Keratinocyte (primary cell): ENCODE results near the gene KCNG1. TPM values are rescaled to one million over a fixed set of nuclear protein-coding genes. Genes with fewer than 3 reads are reported as not detected.

Source experiments
- DNase-seq: peaks from one replicate; pipeline ENCODE4 v3.0.0-alpha.2; 2011; ENCODE audit warnings: low read depth, missing footprints, low spot score
- FAIRE-seq: peaks from 2 replicates; lab custom pipeline; 2011; peaks lifted over from hg19 to GRCh38; lab: Jason Lieb, UNC
- H2AFZ ChIP-seq: 2 replicates; pipeline ENCODE4 v1.6.0; 2012; ENCODE audit warnings: low read length, control low read depth, inconsistent platforms; ENCODE audit not compliant: control insufficient read depth
- H3K27ac ChIP-seq: 2 replicates; pipeline ENCODE4 v1.5.1; 2011; ENCODE audit warnings: low read length; ENCODE audit not compliant: control insufficient read depth, insufficient read depth
- H3K27me3 ChIP-seq: 3 replicates; pipeline ENCODE4 v1.6.0; 2011; ENCODE audit warnings: low read length; ENCODE audit not compliant: control insufficient read depth, insufficient read depth; ENCODE audit errors: extremely low read depth
- H3K36me3 ChIP-seq, 2 experiments: 2 replicates in 1 of 2; 3 replicates in 1 of 2; pipeline ENCODE4 v1.5.1; 2011; ENCODE audit warnings: low read length in 2 of 2, mild to moderate bottlenecking in 1 of 2; ENCODE audit not compliant: control insufficient read depth in 2 of 2, insufficient read depth in 2 of 2; ENCODE audit errors: extremely low read depth in 1 of 2
- H3K4me1 ChIP-seq: 3 replicates; pipeline ENCODE4 v1.5.1; 2011; ENCODE audit warnings: low read length; ENCODE audit not compliant: control insufficient read depth, insufficient read depth; ENCODE audit errors: extremely low read depth
- H3K4me2 ChIP-seq: 3 replicates; pipeline ENCODE4 v1.6.0; 2011; ENCODE audit warnings: low read depth, low read length; ENCODE audit not compliant: control insufficient read depth, insufficient read depth; ENCODE audit errors: extremely low read depth
- H3K4me3 ChIP-seq, 3 experiments: fragments of 200-600 bp in 1 of 3; sonication (generic) in 1 of 3; 2 replicates in 2 of 3; 3 replicates in 1 of 3; pipeline ENCODE4 v1.5.1; 2011 to 2016; ENCODE audit warnings: low read length in 3 of 3, mild to moderate bottlenecking in 3 of 3, control low read depth in 2 of 3, inconsistent platforms in 1 of 3, low read depth in 1 of 3, mixed read lengths in 1 of 3, mixed run types in 1 of 3, moderate library complexity in 1 of 3; ENCODE audit not compliant: control insufficient read depth in 2 of 3, insufficient read depth in 2 of 3; ENCODE audit errors: extremely low read depth in 1 of 3
- H3K79me2 ChIP-seq: 2 replicates; pipeline ENCODE4 v1.6.0; 2012; ENCODE audit warnings: low read length; ENCODE audit not compliant: control insufficient read depth, insufficient read depth
- H3K9ac ChIP-seq: 3 replicates; pipeline ENCODE4 v1.6.0; 2011; ENCODE audit warnings: low read length; ENCODE audit not compliant: control insufficient read depth, insufficient read depth; ENCODE audit errors: extremely low read depth
- H3K9me1 ChIP-seq: 3 replicates; pipeline ENCODE4 v1.6.0; 2011; ENCODE audit warnings: low read length; ENCODE audit not compliant: control insufficient read depth, insufficient read depth; ENCODE audit errors: extremely low read depth
- H3K9me3 ChIP-seq: 2 replicates; pipeline ENCODE4 v1.5.1; 2012; ENCODE audit warnings: low read depth, low read length; ENCODE audit not compliant: control insufficient read depth
- H4K20me1 ChIP-seq: 3 replicates; pipeline ENCODE4 v1.6.0; 2011; ENCODE audit warnings: low read length; ENCODE audit not compliant: control insufficient read depth, insufficient read depth; ENCODE audit errors: extremely low read depth
- CTCF ChIP-seq, 3 experiments: IDR thresholded peaks in 1 of 3; conservative IDR thresholded peaks in 1 of 3; optimal IDR thresholded peaks in 1 of 3; 2 replicates in 2 of 3; 3 replicates in 1 of 3; pipeline versions ENCODE3 to v1.5.1; 2011; ENCODE audit warnings: low read length in 3 of 3, mild to moderate bottlenecking in 3 of 3, moderate library complexity in 2 of 3, control low read depth in 1 of 3, inconsistent platforms in 1 of 3; ENCODE audit not compliant: insufficient read depth in 2 of 3; ENCODE audit errors: extremely low read depth in 1 of 3
- EZH2 ChIP-seq: IDR thresholded peaks from one replicate; pipeline ENCODE4 v1.6.1; 2012; ENCODE audit warnings: inconsistent platforms, mild to moderate bottlenecking, low read length, moderate library complexity
- dilution Hi-C: fragments of 300-500 bp; cut with MboI; formaldehyde crosslinking; loops from one replicate; pipeline ENCODE4 v1.7.0; 2020; ENCODE audit warnings: low sequenced_read_pairs; ENCODE audit not compliant: extremely low pct_ligation_motif_present
- polyA plus RNA-seq, 5 experiments: library from polyadenylated mRNA; depleted of rRNA in 3 of 5; stranded (reverse) in 3 of 5; stranded (forward) in 1 of 5; unstranded in 1 of 5; fragments of >200 nt; gene quantifications; 1 replicate in 1 of 5; 2 replicates in 3 of 5; 3 replicates in 1 of 5; pipeline versions ENCODE4 v1.2.1 to v1.2.3, GENCODE V29; 2011 to 2012; ENCODE audit warnings: missing spikeins in 2 of 5, low read depth in 1 of 5, low replicate concordance in 1 of 5

The KCNG1 gene
- polyA plus RNA-seq, 1 donor (not counting 4 experiments of a cell fraction or from before 2014, with no cell fraction given), result 2.5 TPM

GRCh38 chr20:51012357-51012756, 10.6 kb downstream of the KCNG1 start:
- Histone ChIP-seq H3K4me1 (no peaks in the 10 kb centered on the region), H3K36me3 (no peaks in the 10 kb centered on the region), H3K27me3 (no peaks in the 10 kb centered on the region), H4K20me1 (peaks cover 3% of the 10 kb centered on the region), H3K9me3 (no peaks in the 10 kb centered on the region), H3K79me2 (no peaks in the 10 kb centered on the region), H3K27ac (no peak overlapping the region), H2AFZ (no peak overlapping the region), H3K4me3 (no peak overlapping the region), H3K9me1 (no peaks in the 10 kb centered on the region), H3K9ac (no peak overlapping the region), H3K4me2 (no peak overlapping the region)
- FAIRE-seq (no peak), DNase-seq (no peak)
- dilution Hi-C loops, result no loop called here
- no peak for TF ChIP-seq CTCF (optimal IDR thresholded peaks at IDR 0.05 in 1 of 3, IDR thresholded peaks at IDR 0.05 in 1 of 3, conservative IDR thresholded peaks at IDR 0.05 in 1 of 3; ENCODE audit: extremely low read depth in 1 of 3, insufficient read depth in 2 of 3, low read length in 3 of 3)
- no peak for TF ChIP-seq EZH2

GRCh38 chr20:51011479-51011878, 11.4 kb downstream of the KCNG1 start:
- Histone ChIP-seq H3K4me3 (no peak overlapping the region), H3K9ac (no peak overlapping the region), H3K27ac (no peak overlapping the region), H3K4me1 (no peaks in the 10 kb centered on the region), H2AFZ (no peak overlapping the region), H3K9me3 (no peaks in the 10 kb centered on the region), H3K9me1 (no peaks in the 10 kb centered on the region), H4K20me1 (peaks cover 3% of the 10 kb centered on the region), H3K4me2 (no peak overlapping the region), H3K27me3 (no peaks in the 10 kb centered on the region), H3K36me3 (no peaks in the 10 kb centered on the region), H3K79me2 (no peaks in the 10 kb centered on the region)
- dilution Hi-C loops, result no loop called here
- TF ChIP-seq EZH2 (no peak), CTCF (optimal IDR thresholded peaks at IDR 0.05 in 1 of 3, IDR thresholded peaks at IDR 0.05 in 1 of 3, conservative IDR thresholded peaks at IDR 0.05 in 1 of 3; ENCODE audit: extremely low read depth in 1 of 3, insufficient read depth in 2 of 3, low read length in 3 of 3) (no peak)
- DNase-seq (no peak), FAIRE-seq (no peak)
